ENCODE data around the gene HCAR2. TPM values are rescaled to one million over a fixed set of nuclear protein-coding genes. Genes with fewer than 3 reads are reported as not detected.
"Not testable (repeated sequence)": the region's sequence is repeated elsewhere in the genome, so short reads cannot be mapped to it uniquely, and the experiment has no call there.

HCAR2 gene
- total RNA-seq, 2 experiments from 2014 or later, result not detected

DNA sequence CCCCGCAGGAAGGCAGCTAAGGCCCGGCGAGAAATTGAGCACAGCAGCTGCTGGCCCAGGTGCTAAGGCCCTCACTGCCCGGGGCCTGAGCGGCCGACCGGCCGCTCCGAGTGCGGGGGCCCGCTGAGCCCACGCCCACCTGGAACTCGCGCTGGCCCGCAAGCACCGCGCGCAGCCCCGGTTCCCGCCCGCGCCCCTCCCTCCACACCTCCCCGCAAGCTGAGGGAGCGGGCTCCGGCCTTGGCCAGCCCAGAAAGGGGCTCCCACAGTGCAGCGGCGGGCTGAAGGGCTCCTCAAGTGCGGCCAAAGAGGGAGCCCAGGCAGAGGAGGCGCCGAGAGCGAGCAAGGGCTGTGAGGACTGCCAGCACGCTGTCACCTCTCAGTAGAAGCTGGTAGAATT lies 26.4 kb downstream of the HCAR2 start:
- H3K36me3 Mint-ChIP-seq (ENCODE audit: low read depth); H3K4me3 Mint-ChIP-seq; H3K9me3 Mint-ChIP-seq; H3K27me3 Mint-ChIP-seq (ENCODE audit: low read depth); H3K4me1 Mint-ChIP-seq (ENCODE audit: low read depth); intact Hi-C loops (cut with micrococcal nuclease); DNase-seq; H3K27ac Mint-ChIP-seq: not testable (repeated sequence)
- CTCF ChIA-PET, result interaction anchor here (1.1 kb wide), 1 partner anchor 117 kb away, joined by 4 read pairs; no protein-coding TSS in a partner anchor

DNA sequence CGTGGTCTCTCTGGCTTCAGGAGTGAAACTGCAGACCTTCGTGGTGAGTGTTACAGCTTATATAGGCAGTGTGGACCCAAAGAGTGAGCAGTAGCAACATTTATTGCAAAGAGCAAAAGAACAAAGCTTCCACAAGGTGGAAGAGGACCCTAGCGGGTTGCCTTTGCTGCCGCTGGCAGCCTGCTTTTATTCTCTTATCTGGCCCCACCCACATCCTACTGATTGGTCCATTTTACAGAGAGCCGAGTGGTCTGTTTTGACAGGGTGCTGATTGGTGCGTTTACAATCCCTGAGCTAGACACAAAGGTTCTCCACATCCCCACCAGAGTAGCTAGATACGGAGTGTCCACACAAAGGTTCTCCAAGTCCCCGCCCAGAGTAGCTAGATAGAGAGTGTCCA lies 27.1 kb downstream of the HCAR2 start:
- intact Hi-C loops (cut with micrococcal nuclease); H3K4me3 Mint-ChIP-seq; H3K27ac Mint-ChIP-seq; H3K9me3 Mint-ChIP-seq; DNase-seq; H3K27me3 Mint-ChIP-seq (ENCODE audit: low read depth); H3K36me3 Mint-ChIP-seq (ENCODE audit: low read depth); H3K4me1 Mint-ChIP-seq (ENCODE audit: low read depth): not testable (repeated sequence)
- CTCF ChIA-PET, result interaction anchor here (0.7 to 1.1 kb wide), 2 partner anchors 11 to 118 kb away, joined by 3 to 4 read pairs; no protein-coding TSS in a partner anchor

GRCh38 chr12:122672515-122672914 lies 30.6 kb downstream of the HCAR2 start:
- H3K4me1 Mint-ChIP-seq (ENCODE audit: low read depth), result no peaks in the 10 kb centered on the region
- H3K4me3 Mint-ChIP-seq, result no peak overlapping the region
- H3K36me3 Mint-ChIP-seq (ENCODE audit: low read depth), result no peaks in the 10 kb centered on the region
- CTCF ChIA-PET, result interaction anchor here (1.2 to 1.4 kb wide), 2 partner anchors 11 to 55 kb away, joined by 3 to 4 read pairs; no protein-coding TSS in a partner anchor
- H3K9me3 Mint-ChIP-seq, result no peaks in the 10 kb centered on the region
- H3K27ac Mint-ChIP-seq, result no peak overlapping the region
- DNase-seq, result no peak
- intact Hi-C loops (cut with micrococcal nuclease), result no loop called here
- H3K27me3 Mint-ChIP-seq (ENCODE audit: low read depth), result peaks cover 2% of the 10 kb centered on the region

GRCh38 chr12:122669397-122670070 lies 33.6 kb downstream of the HCAR2 start:
- Mint-ChIP-seq H3K27ac (no peak overlapping the region), H3K27me3 (ENCODE audit: low read depth) (no peaks in the 10 kb centered on the region), H3K4me3 (no peak overlapping the region), H3K9me3 (no peaks in the 10 kb centered on the region), H3K36me3 (ENCODE audit: low read depth) (no peaks in the 10 kb centered on the region), H3K4me1 (ENCODE audit: low read depth) (no peaks in the 10 kb centered on the region)
- no peak for DNase-seq
- CTCF ChIA-PET, result interaction anchor here (2.1 kb wide), 1 partner anchor 124 kb away, joined by 6 read pairs; no protein-coding TSS in a partner anchor
- intact Hi-C loops (cut with micrococcal nuclease), result no loop called here

DNA sequence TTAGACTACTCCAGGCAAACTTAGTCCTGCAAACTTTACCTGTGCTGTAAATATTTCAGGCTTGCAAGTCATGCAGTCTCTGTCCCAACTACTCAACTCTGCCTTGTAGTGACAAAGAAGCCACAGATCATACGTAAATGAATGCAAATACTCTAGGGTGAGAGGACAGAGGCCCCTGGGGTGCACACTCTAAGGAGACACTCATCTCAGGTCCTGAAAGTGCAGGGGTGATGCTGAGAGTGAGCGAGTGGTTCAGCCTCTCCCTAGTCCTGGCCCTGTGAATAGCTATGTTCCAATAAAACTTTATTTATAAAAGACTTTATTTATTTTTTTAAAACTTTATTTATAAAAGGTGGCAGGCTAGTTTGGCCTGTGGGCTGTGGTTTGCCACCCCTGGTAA lies 34.9 kb downstream of the HCAR2 start:
- no peaks in the 10 kb centered on the region for H3K27me3 Mint-ChIP-seq (ENCODE audit: low read depth)
- H3K4me3 Mint-ChIP-seq, result no peak overlapping the region
- DNase-seq, result no peak

DNA sequence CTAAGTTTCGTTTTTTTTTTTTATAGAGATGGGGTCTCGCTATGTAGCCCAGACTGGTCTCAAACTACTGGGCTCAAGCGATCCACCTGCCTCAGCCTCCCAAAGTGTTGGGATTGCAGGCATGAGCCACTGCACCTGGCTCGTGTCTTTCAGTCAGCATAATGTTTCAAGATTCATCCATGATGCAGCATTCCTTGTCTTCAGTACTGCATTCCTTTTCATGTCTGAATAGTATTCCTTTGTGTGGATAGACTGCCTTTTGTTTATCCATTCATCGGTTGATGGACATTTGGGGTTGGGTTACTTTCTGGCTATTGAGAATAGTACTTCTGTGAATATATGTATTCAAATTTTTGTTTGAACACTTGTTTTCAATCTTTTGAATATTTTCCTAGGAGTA lies 37.4 kb downstream of the HCAR2 start:
- Mint-ChIP-seq H3K27me3 (ENCODE audit: low read depth) (no peaks in the 10 kb centered on the region), H3K4me3 (no peak overlapping the region), H3K27ac (no peak overlapping the region), H3K4me1 (ENCODE audit: low read depth) (no peaks in the 10 kb centered on the region), H3K36me3 (ENCODE audit: low read depth) (no peaks in the 10 kb centered on the region), H3K9me3 (no peaks in the 10 kb centered on the region)
- no peak for DNase-seq
- intact Hi-C loops (cut with micrococcal nuclease), result no loop called here
- CTCF ChIA-PET, result interaction anchor here (0.6 kb wide), 2 partner anchors 105 to 114 kb away, joined by 3 to 4 read pairs; no protein-coding TSS in a partner anchor

More for the DNA sequence above, 34.9 kb downstream of the HCAR2 start:
- Mint-ChIP-seq H3K27ac (no peak overlapping the region), H3K9me3 (no peaks in the 10 kb centered on the region), H3K4me1 (ENCODE audit: low read depth) (no peaks in the 10 kb centered on the region), H3K36me3 (ENCODE audit: low read depth) (no peaks in the 10 kb centered on the region)
- intact Hi-C loops (cut with micrococcal nuclease), result no loop called here
- CTCF ChIA-PET, result interaction anchor here (0.7 to 2.1 kb wide), 2 partner anchors 125 to 879 kb away, joined by 3 to 6 read pairs; no protein-coding TSS in a partner anchor

- no peak for DNase-seq
- intact Hi-C loops (cut with micrococcal nuclease), result no loop called here
- Mint-ChIP-seq H3K4me1 (ENCODE audit: low read depth) (no peaks in the 10 kb centered on the region), H3K27ac (no peak overlapping the region), H3K4me3 (no peak overlapping the region), H3K9me3 (no peaks in the 10 kb centered on the region), H3K36me3 (ENCODE audit: low read depth) (no peaks in the 10 kb centered on the region), H3K27me3 (ENCODE audit: low read depth) (no peaks in the 10 kb centered on the region)
- CTCF ChIA-PET, result interaction anchor here (0.6 to 0.9 kb wide), 2 partner anchors 10 to 106 kb away, joined by 3 to 4 read pairs; no protein-coding TSS in a partner anchor
Measured at GRCh38 chr12:122665349-122665748, 37.8 kb downstream of the HCAR2 start.

GRCh38 chr12:122661938-122662337 lies 41.2 kb downstream of the HCAR2 start:
- Mint-ChIP-seq H3K36me3 (ENCODE audit: low read depth) (no peaks in the 10 kb centered on the region), H3K4me1 (ENCODE audit: low read depth) (no peaks in the 10 kb centered on the region), H3K27me3 (ENCODE audit: low read depth) (no peaks in the 10 kb centered on the region), H3K27ac (no peak overlapping the region), H3K4me3 (no peak overlapping the region), H3K9me3 (no peaks in the 10 kb centered on the region)
- intact Hi-C loops (cut with micrococcal nuclease), result no loop called here
- CTCF ChIA-PET, result interaction anchor here (0.6 to 0.9 kb wide), 2 partner anchors 10 to 19 kb away, joined by 3 read pairs; no protein-coding TSS in a partner anchor
- no peak for DNase-seq

GRCh38 chr12:122661246-122661645 lies 41.9 kb downstream of the HCAR2 start:
- Mint-ChIP-seq H3K4me1 (ENCODE audit: low read depth) (no peaks in the 10 kb centered on the region), H3K27ac (no peak overlapping the region), H3K9me3 (no peaks in the 10 kb centered on the region), H3K4me3 (no peak overlapping the region), H3K36me3 (ENCODE audit: low read depth) (no peaks in the 10 kb centered on the region), H3K27me3 (ENCODE audit: low read depth) (no peaks in the 10 kb centered on the region)
- CTCF ChIA-PET, result interaction anchor here (0.6 to 0.9 kb wide), 2 partner anchors 10 to 165 kb away, joined by 3 to 6 read pairs; no protein-coding TSS in a partner anchor
- intact Hi-C loops (cut with micrococcal nuclease), result no loop called here
- DNase-seq, result no peak

GRCh38 chr12:122659579-122659978 lies 43.6 kb downstream of the HCAR2 start:
- no peak for DNase-seq
- no peaks in the 10 kb centered on the region for H3K36me3 Mint-ChIP-seq (ENCODE audit: low read depth)
- no peaks in the 10 kb centered on the region for H3K4me1 Mint-ChIP-seq (ENCODE audit: low read depth)
- CTCF ChIA-PET, result interaction anchor here (1.1 kb wide), 1 partner anchor 23 kb away, joined by 3 read pairs; no protein-coding TSS in a partner anchor
- intact Hi-C loops (cut with micrococcal nuclease), result no loop called here
- H3K27me3 Mint-ChIP-seq (ENCODE audit: low read depth), result no peaks in the 10 kb centered on the region
- no peaks in the 10 kb centered on the region for H3K9me3 Mint-ChIP-seq
- no peak overlapping the region for H3K4me3 Mint-ChIP-seq
- no peak overlapping the region for H3K27ac Mint-ChIP-seq

DNA sequence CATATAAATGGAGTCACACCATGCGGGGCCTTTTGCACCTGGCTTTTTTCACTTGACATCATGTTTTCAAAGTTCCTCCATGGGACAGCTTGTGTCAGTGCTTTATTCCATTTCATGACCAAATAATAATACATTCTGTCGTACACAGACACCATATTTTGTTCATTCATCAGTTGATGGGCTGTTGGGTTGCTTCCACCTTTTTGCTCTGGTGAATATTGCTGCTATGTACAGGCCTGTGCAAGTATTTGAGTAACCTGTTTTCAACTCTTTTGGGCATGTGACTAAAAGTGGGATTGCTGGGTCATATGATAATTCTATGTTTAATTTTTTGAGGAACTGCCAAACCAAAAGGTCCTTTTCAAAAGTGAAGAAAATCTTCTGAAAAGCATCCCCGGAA lies 46.9 kb downstream of the HCAR2 start:
- Mint-ChIP-seq H3K36me3 (ENCODE audit: low read depth) (no peaks in the 10 kb centered on the region), H3K27me3 (ENCODE audit: low read depth) (no peaks in the 10 kb centered on the region)

DNA sequence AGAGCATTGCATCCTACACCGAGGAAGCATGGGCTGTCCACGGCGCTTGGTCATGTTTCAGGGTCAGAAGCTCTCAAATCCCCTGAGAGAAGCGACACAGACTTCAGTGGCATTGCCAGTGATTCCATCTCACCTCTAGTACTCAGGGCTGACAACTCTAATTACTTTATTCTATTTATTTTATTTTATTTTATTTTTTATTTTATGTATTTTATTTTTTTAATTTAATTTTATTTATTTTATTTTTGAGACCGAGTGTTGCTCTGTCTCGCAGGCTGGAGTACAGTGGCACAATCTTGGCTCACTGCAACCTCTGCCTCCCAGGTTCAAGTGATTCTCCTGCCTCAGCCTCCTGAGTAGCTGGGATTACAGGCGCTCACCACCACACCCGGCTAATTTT lies 49.9 kb downstream of the HCAR2 start:
- H3K27me3 Mint-ChIP-seq (ENCODE audit: low read depth); H3K9me3 Mint-ChIP-seq; H3K4me1 Mint-ChIP-seq (ENCODE audit: low read depth); intact Hi-C loops (cut with micrococcal nuclease); H3K4me3 Mint-ChIP-seq; H3K36me3 Mint-ChIP-seq (ENCODE audit: low read depth); DNase-seq; H3K27ac Mint-ChIP-seq: not testable (repeated sequence)
- CTCF ChIA-PET, result interaction anchor here (1.5 kb wide), 1 partner anchor 15 kb away, joined by 3 read pairs; no protein-coding TSS in a partner anchor

More for the DNA sequence above, 46.9 kb downstream of the HCAR2 start:
- DNase-seq, result no peak
- Mint-ChIP-seq H3K9me3 (no peaks in the 10 kb centered on the region), H3K4me3 (no peak overlapping the region), H3K4me1 (ENCODE audit: low read depth) (no peaks in the 10 kb centered on the region), H3K27ac (no peak overlapping the region)
- CTCF ChIA-PET, result interaction anchor here (0.6 kb wide), 2 partner anchors 695 to 1304 kb away, joined by 3 read pairs; no protein-coding TSS in a partner anchor
- intact Hi-C loops (cut with micrococcal nuclease), result no loop called here
